OCI-LY7 (cell line): ENCODE data around the gene EFNA4. TPM values are rescaled to one million over a fixed set of nuclear protein-coding genes. Genes with fewer than 3 reads are reported as not detected.

Experiments used
- BruUV-seq: library from RNA; stranded (reverse); fragments of 400-500 nt; replicated peaks from 2 replicates; lab custom pipeline; 2021; lab: Mats Ljungman, UMichigan
- CTCF ChIA-PET: fragments of 300-600 bp; sonication (Branson Sonifier 250); formaldehyde crosslinking; loops from one replicate; lab custom pipeline; 2022; ENCODE audit warnings: antibody characterized with exemption; ENCODE audit not compliant: unreplicated experiment; lab: Charles Lee
- POLR2A ChIA-PET: fragments of 300-600 bp; sonication (Branson Sonifier 250); formaldehyde crosslinking; loops from one replicate; lab custom pipeline; 2022; ENCODE audit warnings: antibody characterized with exemption; lab: Charles Lee
- DNase-seq: peaks from one replicate; pipeline ENCODE4 v3.0.0-alpha.2; 2015; ENCODE audit warnings: low spot score
- H2AFZ ChIP-seq: fragments of 200-600 bp; sonication (generic), shearing (Covaris generic); 2 replicates; pipeline ENCODE4 v1.6.1; 2014; ENCODE audit warnings: mild to moderate bottlenecking, antibody characterized with exemption, low read length, moderate library complexity
- H3K27ac ChIP-seq: fragments of 200-600 bp; sonication (generic); 2 replicates; pipeline ENCODE4 v1.5.1; 2014; ENCODE audit warnings: mixed run types, low read depth, mild to moderate bottlenecking, moderate library complexity, low read length, inconsistent platforms; ENCODE audit not compliant: poor library complexity, severe bottlenecking
- H3K36me3 ChIP-seq: fragments of 200-600 bp; sonication (generic); 2 replicates; pipeline ENCODE4 v1.6.1; 2014; ENCODE audit warnings: mild to moderate bottlenecking, antibody characterized with exemption, low read length, moderate library complexity, mixed read lengths; ENCODE audit not compliant: insufficient read depth
- H3K4me1 ChIP-seq: fragments of 200-600 bp; sonication (generic); 2 replicates; pipeline ENCODE4 v1.5.1; 2014; ENCODE audit warnings: mild to moderate bottlenecking, low read length; ENCODE audit not compliant: insufficient read depth, poor library complexity, severe bottlenecking
- H3K4me2 ChIP-seq: fragments of 200-600 bp; sonication (generic); 2 replicates; pipeline ENCODE4 v1.6.1; 2014; ENCODE audit warnings: mild to moderate bottlenecking, low read length
- H3K4me3 ChIP-seq: fragments of 200-600 bp; sonication (generic); 2 replicates; pipeline ENCODE4 v1.5.1; 2014; ENCODE audit warnings: mild to moderate bottlenecking, low read depth, low read length; ENCODE audit not compliant: poor library complexity, severe bottlenecking
- H3K79me2 ChIP-seq: fragments of 200-600 bp; sonication (generic); 2 replicates; pipeline ENCODE4 v1.6.1; 2016; ENCODE audit warnings: low read depth, mild to moderate bottlenecking, low read length, moderate library complexity, mixed read lengths; ENCODE audit not compliant: insufficient read depth
- H3K9me2 ChIP-seq: fragments of 200-600 bp; sonication (generic); 2 replicates; pipeline ENCODE4 v1.6.1; 2016; ENCODE audit warnings: mild to moderate bottlenecking, low read length, mixed read lengths; ENCODE audit not compliant: insufficient read depth
- H3K9me3 ChIP-seq: fragments of 200-600 bp; sonication (generic); 2 replicates; pipeline ENCODE4 v1.6.1; 2014; ENCODE audit warnings: mild to moderate bottlenecking, mixed run types, low read length, mixed read lengths
- H4K20me1 ChIP-seq: fragments of 200-600 bp; sonication (generic); 2 replicates; pipeline ENCODE4 v1.6.1; 2014; ENCODE audit warnings: mild to moderate bottlenecking, antibody characterized with exemption, low read length, moderate library complexity, mixed read lengths; ENCODE audit not compliant: insufficient read depth
- CTCF ChIP-seq: fragments of 200-600 bp; sonication (generic); conservative IDR thresholded peaks from 2 replicates; pipeline ENCODE4 v1.5.1; 2014; ENCODE audit warnings: mild to moderate bottlenecking, antibody characterized with exemption, low read length, moderate library complexity, mixed read lengths
- EZH2phosphoT487 ChIP-seq: fragments of 200-600 bp; sonication (generic); IDR thresholded peaks from 2 replicates; pipeline ENCODE4 v1.6.1; 2018; ENCODE audit warnings: low read depth, borderline replicate concordance, mild to moderate bottlenecking, mixed run types, antibody characterized with exemption, low read length, moderate library complexity, mixed read lengths
- intact Hi-C: fragments of 100-400 bp; cut with micrococcal nuclease; formaldehyde crosslinking; loops from one replicate; pipeline ENCODE4 v1.10.0; 2022; ENCODE audit not compliant: unreplicated experiment
- total RNA-seq, 2 experiments: library from RNA; depleted of rRNA in 1 of 2; stranded (reverse); fragments of >200 nt in 1 of 2; shearing (Covaris generic) in 1 of 2; gene quantifications; 2 replicates each; pipeline ENCODE4 v1.2.3, GENCODE V29; 2014 to 2022

EFNA4 gene
- total RNA-seq, 2 experiments from 2014 or later, result 9.0 to 10.5 TPM

GRCh38 chr1:155064832-155065429, 1.4 kb downstream of the EFNA4 start:
- DNase-seq, result no peak
- intact Hi-C loops, result loop anchor here (5.0 kb wide), 4 partner anchors 83 to 458 kb away; partner anchors contain the start of genes ADAR, FLAD1 and PYGO2
- H3K79me2 ChIP-seq, result peaks cover 7% of the 10 kb centered on the region; the same call in 1 of the 2 replicates
- no peak overlapping the region for H2AFZ ChIP-seq
- BruUV-seq, result no TSS peak
- TF ChIP-seq CTCF, result no peak
- no peak for TF ChIP-seq EZH2phosphoT487
- H3K4me2 ChIP-seq, result peak overlapping the region; percentile 90
- no peaks in the 10 kb centered on the region for H3K9me3 ChIP-seq
- peaks cover 33% of the 10 kb centered on the region for H3K4me1 ChIP-seq
- POLR2A ChIA-PET, result interaction anchor here (1.1 to 1.4 kb wide), 2 partner anchors 14 to 17 kb away, joined by 4 read pairs; partner anchors contain the start of gene ADAM15
- CTCF ChIA-PET, result no interaction called here
- H4K20me1 ChIP-seq, result no peaks in the 10 kb centered on the region
- H3K9me2 ChIP-seq, result no peaks in the 10 kb centered on the region
- peak overlapping the region; percentile 84 for H3K4me3 ChIP-seq
- no peak overlapping the region for H3K27ac ChIP-seq
- peaks cover 16% of the 10 kb centered on the region; the same call in 1 of the 2 replicates for H3K36me3 ChIP-seq

GRCh38 chr1:155066777-155067176, 3.2 kb downstream of the EFNA4 start:
- no peak overlapping the region for H3K4me2 ChIP-seq
- no TSS peak for BruUV-seq
- H2AFZ ChIP-seq, result no peak overlapping the region
- H3K4me1 ChIP-seq, result peaks cover 45% of the 10 kb centered on the region
- H3K4me3 ChIP-seq, result no peak overlapping the region
- CTCF ChIA-PET, result interaction anchor here (0.6 to 1.1 kb wide), 2 partner anchors 9 to 14 kb away, joined by 3 read pairs; no protein-coding TSS in a partner anchor
- POLR2A ChIA-PET, result no interaction called here
- H3K27ac ChIP-seq, result no peak overlapping the region
- TF ChIP-seq CTCF (no peak), EZH2phosphoT487 (no peak)
- H4K20me1 ChIP-seq, result no peaks in the 10 kb centered on the region
- intact Hi-C loops, result no loop called here
- peaks cover 17% of the 10 kb centered on the region; the same call in 1 of the 2 replicates for H3K36me3 ChIP-seq
- H3K9me3 ChIP-seq, result no peaks in the 10 kb centered on the region
- H3K79me2 ChIP-seq, result peaks cover 7% of the 10 kb centered on the region; the same call in 1 of the 2 replicates
- H3K9me2 ChIP-seq, result no peaks in the 10 kb centered on the region
- DNase-seq, result no peak

GRCh38 chr1:155068599-155068998, 5.1 kb downstream of the EFNA4 start:
- intact Hi-C loops, result no loop called here
- H4K20me1 ChIP-seq, result no peaks in the 10 kb centered on the region
- BruUV-seq, result no TSS peak
- H3K4me3 ChIP-seq, result no peak overlapping the region
- H3K9me3 ChIP-seq, result no peaks in the 10 kb centered on the region
- H2AFZ ChIP-seq, result no peak overlapping the region
- no peak overlapping the region for H3K4me2 ChIP-seq
- DNase-seq, result no peak
- H3K4me1 ChIP-seq, result peaks cover 46% of the 10 kb centered on the region
- ChIA-PET POLR2A (no interaction called here), CTCF (no interaction called here)
- H3K36me3 ChIP-seq, result peaks cover 17% of the 10 kb centered on the region; the same call in 1 of the 2 replicates
- peaks cover 7% of the 10 kb centered on the region; the same call in 1 of the 2 replicates for H3K79me2 ChIP-seq
- H3K27ac ChIP-seq, result no peak overlapping the region
- H3K9me2 ChIP-seq, result no peaks in the 10 kb centered on the region
- TF ChIP-seq EZH2phosphoT487 (no peak), CTCF (no peak)
